Esophagus muscularis mucosa (tissue), 4 donors: ENCODE data around the gene CERCAM.

Experiments used
- EP300 ChIP-seq: sonication (generic); formaldehyde crosslinking; IDR thresholded peaks from one replicate; pipeline ENCODE4 v1.6.1; 2017; ENCODE audit warnings: antibody characterized with exemption
- POLR2A ChIP-seq: fragments of 450-650 bp; IDR thresholded peaks from one replicate; pipeline ENCODE4 v1.6.1; 2017; ENCODE audit warnings: antibody characterized with exemption, moderate library complexity, mild to moderate bottlenecking, low read depth
- TF ChIP-seq, protein P1 (sequence below), 3 experiments: fragments of 200-600 bp in 2 of 3; fragments of 450-650 bp in 1 of 3; sonication (generic) in 2 of 3; IDR thresholded peaks; one replicate each; pipeline ENCODE4 v1.5.1; 2017 to 2019; ENCODE audit warnings: antibody characterized with exemption in 3 of 3, mild to moderate bottlenecking in 2 of 3, moderate library complexity in 1 of 3

DNA sequence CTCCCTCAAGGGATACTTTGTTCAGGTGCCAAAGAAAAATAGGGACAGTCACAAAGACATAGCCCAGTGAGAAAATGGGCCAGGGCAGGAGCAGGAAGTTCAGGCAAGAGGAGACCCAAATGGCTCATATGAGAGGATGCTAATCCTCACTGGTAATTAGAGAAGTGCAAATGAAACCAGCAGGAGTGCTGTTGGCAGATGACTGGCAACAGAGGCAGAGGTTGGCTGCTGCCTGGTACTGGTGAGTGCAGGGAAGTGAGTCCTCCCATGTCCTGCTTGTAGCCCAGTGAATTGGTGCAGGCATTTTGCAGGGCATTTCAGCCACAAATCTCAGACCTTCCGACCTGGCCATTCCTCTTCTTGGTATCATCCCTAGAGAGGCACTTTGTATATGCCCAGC, 58.6 kb downstream of the CERCAM start:
- TF ChIP-seq POLR2A (no peak), EP300 (no peak)
- TF ChIP-seq, protein P1, sequence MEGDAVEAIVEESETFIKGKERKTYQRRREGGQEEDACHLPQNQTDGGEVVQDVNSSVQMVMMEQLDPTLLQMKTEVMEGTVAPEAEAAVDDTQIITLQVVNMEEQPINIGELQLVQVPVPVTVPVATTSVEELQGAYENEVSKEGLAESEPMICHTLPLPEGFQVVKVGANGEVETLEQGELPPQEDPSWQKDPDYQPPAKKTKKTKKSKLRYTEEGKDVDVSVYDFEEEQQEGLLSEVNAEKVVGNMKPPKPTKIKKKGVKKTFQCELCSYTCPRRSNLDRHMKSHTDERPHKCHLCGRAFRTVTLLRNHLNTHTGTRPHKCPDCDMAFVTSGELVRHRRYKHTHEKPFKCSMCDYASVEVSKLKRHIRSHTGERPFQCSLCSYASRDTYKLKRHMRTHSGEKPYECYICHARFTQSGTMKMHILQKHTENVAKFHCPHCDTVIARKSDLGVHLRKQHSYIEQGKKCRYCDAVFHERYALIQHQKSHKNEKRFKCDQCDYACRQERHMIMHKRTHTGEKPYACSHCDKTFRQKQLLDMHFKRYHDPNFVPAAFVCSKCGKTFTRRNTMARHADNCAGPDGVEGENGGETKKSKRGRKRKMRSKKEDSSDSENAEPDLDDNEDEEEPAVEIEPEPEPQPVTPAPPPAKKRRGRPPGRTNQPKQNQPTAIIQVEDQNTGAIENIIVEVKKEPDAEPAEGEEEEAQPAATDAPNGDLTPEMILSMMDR (IDR thresholded peaks at IDR 0.05), result no peak
